Stimulated activated CD8-positive, alpha-beta memory T cell treated with anti-CD3 and anti-CD28 coated beads, Interleukin-7, amount 100 ng/mL, for 48 hours (primary cell): ENCODE data around the gene MINK1.
"Not testable (repeated sequence)": the region's sequence is repeated elsewhere in the genome, so short reads cannot be mapped to it uniquely, and the experiment has no call there.

ENCODE experiments used
- DNase-seq, 2 donors: peaks; one replicate each; pipeline ENCODE4 v3.0.0-alpha.2; 2020; ENCODE audit warnings: low read depth in 1 of 2; ENCODE audit errors: extremely low read depth in 1 of 2

The MINK1 gene

DNA sequence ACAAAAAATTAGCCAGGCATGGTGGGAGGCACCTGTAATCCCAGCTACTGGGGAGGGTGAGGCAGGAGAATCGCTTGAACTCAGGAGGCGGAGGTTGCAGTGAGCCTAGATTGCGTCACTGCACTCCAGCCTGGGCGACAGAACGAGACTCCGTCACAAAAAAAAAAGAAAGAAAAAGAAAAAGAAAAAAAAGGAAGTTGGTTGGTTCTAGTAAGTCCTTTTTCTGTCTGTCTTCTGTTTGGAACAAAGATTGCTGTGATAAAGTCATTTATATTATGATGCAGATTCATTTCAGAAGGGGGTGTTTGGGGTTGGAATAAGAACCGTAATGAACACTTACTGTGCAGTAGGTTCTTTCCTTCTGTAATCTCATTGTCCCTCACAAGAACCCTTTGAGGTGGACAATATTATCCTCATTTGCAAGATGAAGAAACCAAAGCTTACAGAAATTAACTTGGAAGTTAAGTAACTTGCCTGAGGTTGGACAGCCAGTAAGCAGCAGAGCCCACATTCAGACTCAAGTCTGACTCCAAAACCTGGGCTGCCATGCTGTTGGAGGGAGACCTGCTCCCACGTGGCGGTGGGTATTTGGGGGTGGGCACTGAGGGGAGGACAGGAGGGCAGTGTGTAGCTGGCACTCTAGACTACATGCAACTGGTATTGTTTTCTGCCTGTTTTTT is 10.3 kb downstream of the MINK1 start:
- DNase-seq: no peak

DNA sequence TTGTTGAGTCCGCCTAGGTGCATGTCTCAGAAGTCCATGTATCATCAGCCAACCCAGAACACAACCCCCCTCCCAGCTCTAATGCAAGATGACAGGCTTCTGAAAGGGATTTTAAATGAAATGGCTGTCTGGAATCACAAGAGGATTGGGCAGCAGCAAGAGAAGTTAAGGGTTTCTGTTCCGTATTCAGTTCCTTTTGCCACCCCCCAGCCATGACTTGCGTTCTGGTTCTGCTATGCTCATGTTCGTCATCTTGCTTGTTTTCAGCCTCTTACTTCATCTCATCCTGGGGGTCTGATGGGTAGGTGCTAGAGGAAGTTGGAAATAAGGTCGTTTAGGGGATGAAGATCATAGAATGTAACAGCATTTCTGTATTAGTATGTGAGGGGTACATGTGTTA is 12.0 kb downstream of the MINK1 start:
- no peak for DNase-seq

DNA sequence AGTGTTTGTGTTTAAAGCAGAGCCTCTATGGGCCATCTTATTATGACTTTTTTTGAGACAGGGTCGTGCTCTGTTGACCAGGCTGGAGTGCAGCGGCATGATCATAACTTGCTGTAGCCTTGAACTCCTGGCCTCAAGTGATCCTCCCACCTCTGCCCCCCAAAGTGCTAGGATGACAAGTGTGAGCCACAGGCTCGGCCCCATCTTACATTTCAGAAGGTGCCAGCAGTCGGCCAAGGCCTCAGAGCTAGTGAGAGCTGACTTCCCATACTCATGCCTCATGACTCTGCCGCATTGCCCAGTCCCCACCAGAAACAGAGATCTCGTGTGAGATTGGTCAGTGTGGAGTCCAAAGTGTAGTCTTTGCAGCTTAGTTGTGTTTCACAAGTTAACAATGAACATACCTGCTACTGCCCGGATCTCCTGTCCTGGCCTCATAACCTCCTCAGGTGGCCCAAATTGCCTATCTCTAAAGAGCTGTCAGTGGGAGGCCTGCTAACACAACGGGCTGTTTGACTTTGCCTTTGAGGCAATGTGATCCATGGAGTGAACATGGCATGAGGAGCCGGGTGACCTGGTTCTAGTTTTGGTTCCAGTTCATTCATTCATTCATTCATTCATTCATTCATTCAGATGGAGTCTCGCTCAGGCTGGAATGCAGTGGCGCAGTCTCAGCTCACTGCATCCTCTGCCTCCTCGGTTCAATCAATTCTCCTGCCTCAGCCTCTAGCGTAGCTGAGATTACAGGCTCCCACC is 13.7 kb downstream of the MINK1 start:
- DNase-seq: no peak

DNA sequence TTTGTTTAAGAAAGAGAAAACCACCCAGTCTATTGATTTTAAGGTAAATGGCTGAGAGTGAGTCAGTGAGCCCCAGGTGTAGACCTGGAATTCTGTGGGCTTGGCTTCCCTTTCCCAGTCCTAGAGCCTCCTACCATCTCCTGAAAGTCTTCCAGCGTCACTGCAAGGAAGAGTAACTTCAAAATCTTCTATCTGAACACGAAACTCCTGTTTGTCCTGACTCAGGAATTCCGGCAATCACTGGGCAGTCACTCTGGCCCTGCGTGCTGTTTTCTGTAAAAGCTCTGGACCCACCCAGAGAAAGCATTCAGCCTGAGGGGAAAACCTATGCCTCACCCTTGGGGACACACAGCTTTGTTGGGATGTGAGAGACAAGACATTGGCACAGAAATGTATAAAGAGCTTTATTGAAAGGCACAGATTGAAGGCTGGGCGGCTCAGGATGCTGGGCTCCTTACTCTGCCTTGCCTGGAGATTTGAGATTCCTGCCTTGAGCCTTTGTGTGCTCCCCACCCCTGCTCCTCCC is 15.9 kb downstream of the MINK1 start:
- DNase-seq: no peak

DNA sequence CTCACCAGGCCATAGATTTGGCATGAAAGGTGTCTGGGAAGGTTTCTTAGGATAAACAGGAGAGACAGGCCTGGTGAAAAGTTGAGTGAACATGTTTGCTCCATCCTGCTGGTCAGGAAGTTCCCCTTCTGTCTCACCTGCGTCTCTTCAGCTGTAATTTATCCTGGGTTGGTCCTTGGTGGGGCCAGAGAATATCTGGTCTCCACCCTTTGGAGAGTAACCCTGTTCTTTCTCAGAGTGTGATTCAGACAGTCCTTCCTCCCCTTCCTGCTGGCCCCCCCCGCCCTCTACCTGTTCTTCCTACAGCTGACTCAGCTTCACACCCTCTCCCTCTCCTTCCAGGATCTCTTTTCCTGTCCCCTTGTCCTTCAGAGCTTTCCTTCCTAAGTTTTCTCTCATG is 17.1 kb downstream of the MINK1 start:
- DNase-seq: no peak

DNA sequence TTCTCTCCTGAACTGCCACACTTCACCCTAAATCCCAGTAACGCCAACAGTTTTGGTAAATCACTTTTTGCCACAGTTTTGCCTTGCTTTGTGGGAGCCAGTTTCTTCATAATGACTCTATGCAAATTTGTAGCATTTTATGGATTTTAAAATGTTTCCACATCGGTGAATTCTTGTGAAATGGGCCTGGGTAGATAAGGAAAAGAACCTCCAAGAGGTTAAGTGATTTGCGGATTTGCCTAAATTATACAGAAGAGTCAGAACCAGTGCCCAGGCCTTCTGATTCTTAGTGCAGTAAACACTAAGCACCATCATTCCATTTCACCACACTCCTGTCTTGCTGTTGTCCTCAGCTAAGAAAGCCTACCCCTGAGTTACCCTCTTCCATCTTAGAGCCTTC is 17.9 kb downstream of the MINK1 start:
- DNase-seq: no peak

DNA sequence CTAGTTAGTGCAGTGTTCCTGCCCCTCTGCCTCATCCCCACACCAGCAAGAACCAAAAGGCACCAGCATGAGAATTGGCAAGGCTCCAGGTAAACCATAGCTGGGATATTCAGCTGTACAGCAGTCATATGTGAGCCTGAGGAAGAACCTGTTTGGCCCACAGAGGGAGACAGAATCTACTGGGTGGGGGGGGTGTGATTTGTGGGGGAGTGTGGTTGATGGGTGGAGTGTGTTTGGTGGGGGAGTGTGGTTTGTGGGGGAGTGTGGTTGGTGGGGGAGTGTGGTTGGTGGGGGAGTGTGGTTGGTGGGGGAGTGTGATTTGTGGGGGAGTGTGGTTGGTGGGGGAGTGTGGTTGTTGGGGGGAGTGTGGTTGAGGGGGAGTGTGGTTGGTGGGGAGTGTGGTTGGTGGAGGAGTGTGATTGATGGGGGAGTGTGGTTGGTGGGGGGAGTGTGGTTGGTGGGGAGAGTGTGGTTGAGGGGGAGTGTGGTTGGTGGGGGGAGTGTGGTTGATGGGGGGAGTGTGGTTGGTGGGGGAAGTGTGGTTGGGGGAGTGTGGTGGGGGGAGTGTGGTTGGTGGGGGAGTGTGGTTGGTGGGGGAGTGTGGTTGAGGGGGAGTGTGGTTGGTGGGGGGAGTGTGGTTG is 19.5 kb downstream of the MINK1 start:
- DNase-seq: no peak

DNA sequence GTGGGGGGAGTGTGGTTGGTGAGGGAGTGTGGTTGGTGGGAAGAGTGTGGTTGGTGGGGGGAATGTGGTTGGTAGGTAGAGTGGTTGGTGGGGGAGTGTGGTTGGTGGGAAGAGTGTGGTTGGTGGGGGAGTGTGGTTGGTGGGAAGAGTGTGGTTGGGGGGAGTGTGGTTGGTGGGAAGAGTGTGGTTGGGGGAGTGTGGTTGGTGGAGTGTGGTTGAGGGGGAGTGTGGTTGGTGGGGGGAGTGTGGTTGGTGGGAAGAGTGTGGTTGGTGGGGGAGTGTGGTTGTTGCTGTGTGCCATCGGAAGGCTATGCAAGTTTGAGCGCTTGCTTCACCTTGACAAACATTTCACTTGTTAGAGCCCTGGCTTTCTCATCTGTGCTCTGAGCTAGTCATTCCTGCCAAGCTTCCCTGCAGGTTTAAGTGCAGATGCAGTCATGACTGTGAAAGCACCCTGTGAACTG is 20.1 kb downstream of the MINK1 start:
- no peak for DNase-seq

DNA sequence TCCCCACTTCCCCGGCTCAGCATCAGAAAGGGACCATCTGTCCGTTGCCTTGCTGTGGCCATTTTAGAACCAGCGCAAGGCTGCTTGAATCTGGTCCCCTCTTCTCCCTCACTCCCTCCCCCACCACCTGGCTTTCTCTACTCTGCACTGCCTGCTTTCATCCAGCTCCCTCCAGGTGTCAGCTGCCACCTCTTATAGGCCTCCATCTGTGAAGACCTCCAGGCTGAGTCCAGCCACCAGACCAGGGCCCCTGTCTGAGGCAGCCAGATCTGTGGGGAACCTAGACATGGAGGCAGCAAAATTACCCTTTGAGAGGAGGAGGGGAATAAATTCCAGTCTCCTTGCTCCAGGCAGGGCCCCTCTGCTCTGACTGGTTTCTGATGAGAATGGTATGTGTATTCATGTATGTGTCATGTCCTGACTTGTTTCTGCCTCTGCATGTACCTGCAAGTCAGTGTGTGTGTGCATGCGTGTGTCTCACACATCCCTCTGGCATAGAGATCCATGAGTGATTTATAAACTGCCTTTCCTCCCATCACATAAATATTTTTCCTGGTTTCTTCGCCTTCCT is 21.1 kb downstream of the MINK1 start:
- no peak for DNase-seq

DNA sequence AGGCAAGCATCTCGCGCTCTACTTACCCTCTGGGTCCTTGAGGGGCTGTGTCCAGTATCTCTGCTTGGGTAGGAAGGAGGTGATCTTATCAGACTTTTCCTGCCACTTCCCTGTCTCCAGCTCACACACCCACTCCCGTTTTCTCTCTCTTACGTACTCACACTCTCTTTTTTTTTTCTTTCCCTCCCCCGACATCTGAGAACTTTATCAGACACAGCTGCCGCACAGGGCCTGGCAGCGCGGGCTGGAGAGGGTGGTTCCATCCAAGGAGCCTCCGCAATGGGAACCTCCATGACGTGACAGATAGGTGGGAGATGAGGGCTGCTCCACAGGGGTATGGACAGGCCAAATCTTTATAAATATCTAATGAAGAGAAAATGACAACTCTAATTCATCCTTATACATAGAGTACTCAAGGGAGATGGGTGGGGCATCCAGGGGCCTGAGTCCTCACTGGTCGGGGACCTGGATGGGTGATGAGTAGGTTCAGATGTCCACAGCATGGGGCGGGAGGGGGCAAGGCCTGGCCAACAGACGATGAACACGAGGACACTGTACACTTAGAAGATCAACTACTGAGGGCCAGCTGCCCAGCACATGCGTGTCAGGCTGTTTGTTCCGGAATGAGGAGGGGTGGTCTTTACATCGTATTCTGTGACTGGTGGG is 23.3 kb downstream of the MINK1 start:
- DNase-seq: no peak

DNA sequence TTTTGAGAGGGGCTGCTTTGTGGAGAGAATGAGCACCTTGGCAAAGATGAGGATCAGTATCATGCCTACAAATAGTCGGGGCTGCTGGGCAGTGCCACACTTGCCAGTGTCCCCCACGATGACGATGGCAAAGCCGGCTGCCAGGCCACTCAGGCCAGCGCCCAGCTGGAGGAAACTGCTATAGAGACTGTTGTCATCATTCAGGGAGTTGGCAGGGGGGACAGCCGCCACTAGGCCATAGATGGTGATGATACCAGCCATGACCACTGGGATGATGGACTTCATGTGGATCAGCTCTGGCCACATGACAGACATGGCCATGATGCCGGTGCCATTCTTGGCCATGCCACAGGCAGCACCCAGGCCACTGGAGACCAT is 23.8 kb downstream of the MINK1 start:
- no peak for DNase-seq

DNA sequence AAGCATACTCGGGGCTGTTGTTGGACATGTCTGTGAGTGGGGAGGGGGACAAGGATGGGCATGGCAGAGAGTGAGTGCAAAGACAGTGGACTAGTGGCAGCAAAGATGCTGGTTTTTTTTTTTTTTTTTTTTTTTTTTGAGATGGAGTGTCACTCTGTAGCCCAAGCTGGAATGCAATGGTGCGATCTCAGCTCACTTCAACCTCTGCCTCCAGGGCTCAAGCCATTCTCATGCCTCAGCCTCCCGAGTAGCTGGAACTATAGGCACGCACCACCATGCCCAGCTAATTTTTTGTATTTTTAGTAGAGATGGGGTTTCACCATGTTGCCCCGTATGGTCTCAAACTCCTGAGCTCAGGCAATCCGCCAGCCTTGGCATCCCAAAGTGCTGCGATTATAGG is 24.2 kb downstream of the MINK1 start:
- not testable (repeated sequence) for DNase-seq

DNA sequence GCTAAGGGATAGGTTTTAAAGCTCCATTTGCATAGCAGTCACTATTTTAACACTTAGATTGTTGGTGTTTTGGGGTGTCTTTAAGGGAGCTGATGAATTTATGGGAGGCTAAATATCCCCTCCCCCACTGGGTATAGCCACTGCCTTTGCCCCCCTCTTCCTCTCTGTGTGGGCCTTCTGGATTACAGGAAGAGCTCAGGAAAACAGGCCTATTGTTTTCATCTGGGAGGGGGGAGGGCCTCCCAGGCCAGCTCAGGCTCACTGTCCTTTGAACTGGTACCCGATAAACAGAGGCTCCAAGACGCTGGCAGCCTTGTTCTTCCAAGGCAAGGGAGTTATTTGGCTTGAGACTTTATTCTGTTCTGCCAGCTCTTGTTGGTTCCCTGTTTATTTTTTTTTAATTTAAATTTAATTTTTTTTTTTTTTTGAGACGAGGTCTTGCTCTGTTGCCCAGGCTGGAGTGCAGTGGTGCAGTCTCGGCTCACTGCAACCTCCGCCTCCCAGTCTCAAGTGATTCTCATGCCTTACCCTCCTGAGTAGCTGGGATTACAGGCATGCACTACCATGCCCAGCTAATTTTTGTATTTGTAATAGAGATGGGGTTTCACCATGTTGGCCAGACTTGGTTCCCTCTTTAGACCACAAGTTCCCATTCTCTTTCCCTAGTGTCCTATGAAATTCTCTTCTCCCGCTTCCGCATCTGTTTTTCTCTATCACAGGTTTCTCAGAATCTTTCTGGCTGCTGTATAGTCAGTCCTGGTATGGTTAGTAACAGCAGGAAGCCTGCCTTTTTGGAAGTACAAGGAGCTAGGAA is 25.1 kb downstream of the MINK1 start:
- DNase-seq: no peak

DNA sequence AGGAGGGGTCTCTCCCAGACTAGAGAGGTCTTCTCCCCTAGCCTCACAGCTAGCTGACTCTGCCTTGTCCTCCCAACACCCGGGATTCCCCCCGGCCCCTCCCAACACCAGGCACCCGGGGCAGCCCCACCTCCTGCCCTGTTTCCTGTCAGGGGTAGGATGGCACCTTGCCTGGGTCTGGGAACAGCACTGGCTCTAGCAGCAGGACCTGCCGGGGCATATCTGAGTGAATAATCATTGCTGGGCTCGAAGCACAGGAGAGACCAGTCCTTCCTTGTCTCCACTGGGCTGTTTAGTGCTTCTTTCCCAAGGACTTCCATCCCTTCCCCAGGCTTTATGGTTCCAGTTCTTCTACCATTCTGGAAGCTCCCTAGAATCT is 25.7 kb downstream of the MINK1 start:
- DNase-seq: no peak

DNA sequence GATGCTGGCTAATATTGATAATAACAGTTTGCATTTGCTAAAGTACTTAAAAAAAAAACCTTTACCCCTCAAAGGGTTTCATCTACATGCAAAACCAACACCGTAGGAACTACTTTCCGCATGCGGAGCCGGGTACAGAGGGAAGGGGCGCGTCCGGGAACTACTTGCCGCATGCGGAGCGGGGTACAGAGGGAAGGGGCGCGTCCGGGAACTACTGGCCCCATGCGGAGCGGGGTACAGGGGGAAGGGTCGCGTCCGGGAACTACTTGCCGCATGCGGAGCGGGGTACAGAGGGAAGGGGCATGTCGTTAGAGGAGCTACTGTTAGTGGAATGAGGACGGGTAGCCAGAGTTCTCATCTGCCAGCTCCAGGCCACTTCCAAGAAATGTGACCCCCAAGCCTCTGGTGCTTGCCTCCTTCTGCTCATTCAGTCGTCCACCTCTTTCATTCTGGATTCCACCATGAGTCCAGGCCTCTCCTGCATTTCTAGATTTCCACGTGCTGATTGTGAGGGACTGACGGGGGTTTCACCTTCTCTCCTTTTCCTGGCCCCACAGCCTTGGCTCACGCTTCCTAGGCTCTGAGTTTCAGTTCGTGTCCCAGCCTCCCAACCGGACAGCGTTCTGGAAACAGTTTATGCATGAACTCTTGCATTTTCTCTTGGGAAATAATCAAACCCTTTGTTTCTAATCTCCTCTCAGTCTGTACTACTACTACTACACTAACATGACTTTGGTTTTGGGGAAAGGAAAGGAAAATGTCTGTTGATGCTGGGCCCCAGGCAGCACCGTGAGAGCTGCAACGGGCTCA is 26.9 kb downstream of the MINK1 start:
- DNase-seq: no peak

DNA sequence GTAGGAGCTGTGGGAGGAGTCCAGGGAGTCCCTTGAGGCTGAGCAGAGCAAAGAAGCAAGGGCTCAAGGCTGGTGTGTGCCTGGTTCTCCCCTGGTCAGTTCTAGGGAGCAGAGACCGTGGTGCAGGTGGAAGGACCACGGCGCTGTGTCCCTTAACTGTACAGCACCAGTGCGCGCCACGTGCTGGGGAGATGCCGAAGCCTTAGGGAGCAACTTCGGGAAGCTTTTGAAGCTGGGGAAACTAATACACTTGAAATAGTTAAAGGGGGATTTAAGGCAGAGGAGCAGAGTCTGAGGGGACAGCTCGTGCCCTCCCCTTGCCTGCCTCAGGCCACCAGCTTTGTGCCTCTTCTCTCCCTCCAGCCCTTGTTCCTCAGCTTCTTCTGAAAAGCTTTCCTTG is 27.5 kb downstream of the MINK1 start:
- DNase-seq: no peak

DNA sequence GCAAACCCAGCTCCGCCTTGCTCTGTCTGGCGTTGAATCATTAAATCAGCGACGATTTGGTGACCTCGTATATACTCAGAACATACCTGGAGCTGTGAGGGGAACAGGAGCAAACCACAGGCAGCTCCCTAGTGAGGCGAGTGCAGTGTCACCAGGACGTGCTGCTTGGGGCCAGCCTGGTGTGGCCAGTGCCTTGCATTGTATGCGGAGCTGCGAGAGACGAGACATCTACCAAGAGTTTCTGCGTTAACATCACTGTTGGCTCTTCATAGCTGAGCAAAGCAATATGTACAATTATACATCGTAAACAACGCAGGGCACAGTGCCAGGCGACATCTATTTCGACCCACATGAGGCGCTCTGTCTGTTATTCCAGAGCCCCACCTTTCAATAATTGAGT is 27.9 kb downstream of the MINK1 start:
- no peak for DNase-seq

DNA sequence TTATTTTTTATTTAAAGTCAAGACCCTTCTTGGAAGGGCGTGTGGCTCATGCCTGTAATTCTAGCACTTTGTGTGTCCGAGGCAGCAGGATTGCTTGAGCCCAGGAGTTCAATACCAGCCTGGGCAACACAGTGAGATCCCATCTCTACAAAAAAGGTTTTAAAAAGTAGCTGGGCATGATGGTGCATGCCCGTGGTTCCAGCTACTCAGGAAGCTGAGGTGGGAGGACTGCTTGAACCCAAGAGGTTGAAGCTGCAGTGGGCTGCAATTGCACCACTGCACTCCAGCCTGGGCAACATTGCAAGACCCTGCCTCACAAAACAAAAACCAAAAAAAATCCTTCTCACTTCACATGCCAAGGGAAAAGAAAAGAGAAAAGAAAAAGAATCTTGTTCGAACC is 29.6 kb downstream of the MINK1 start:
- no peak for DNase-seq

DNA sequence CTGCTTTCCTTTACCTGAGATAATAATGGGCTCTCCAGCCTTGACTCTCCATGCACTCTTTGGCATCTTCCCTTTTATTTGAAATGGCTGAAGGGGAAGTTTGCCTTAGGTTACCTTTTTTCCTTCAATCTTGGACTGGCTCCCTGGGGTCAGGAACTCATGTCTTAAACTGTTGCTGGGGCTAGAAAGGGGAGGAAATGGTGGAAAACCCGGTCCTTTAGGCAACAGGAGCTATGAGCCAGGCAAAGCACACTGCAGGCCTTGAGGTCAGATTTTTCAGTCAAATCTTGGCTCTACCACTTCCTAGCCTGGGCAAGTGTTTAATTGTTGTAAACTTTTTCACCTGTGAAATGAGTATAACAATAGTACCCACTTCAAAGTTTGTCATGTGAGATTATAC is 30.2 kb downstream of the MINK1 start:
- DNase-seq: no peak
